NCI-H226 (cell line): Measurements from ENCODE around the gene CORO2A.
"Not testable (repeated sequence)": the region's sequence is repeated elsewhere in the genome, so short reads cannot be mapped to it uniquely, and the experiment has no call there.

Experiments used
- DNase-seq: peaks from one replicate; pipeline ENCODE4 v3.0.0-alpha.2; 2015

Gene CORO2A

DNA sequence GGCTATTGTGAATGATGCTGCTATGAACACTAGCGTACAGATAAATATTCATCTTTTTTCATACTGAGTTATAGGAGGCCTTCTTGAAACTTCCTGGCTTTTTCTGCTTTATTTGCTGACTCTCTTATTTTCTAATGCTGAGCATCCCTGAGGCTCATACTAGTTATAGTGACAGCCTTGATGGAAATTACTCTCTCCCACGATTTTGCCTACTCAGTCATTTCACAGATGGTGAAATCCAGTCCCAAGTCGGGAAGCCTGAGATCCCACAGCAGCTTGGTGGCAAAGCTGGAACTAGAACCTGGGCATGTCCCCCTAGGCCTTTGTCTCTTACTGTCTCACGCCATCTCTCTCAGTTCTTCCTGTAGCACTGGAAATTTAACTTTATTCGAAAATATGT lies 113.5 kb downstream of the CORO2A start:
- DNase-seq = no peak

DNA sequence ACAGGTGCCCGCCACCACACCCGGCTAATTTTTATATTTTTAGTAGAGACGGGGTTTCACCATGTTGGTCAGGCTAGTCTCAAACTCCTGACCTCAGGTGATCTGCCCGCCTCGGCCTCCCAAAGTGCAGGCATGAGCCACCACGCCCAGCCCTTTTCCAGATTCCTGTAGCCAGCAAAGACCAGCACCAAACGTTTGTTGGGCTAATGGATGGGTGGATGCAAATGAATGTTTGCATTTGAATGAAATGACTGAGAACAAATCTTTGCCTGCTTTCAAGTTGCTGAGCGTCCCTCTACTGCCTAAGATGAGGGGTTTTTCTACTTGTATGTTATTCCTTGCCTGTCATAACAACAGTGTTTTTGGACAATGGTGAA lies 115.9 kb downstream of the CORO2A start:
- not testable (repeated sequence) for DNase-seq

DNA sequence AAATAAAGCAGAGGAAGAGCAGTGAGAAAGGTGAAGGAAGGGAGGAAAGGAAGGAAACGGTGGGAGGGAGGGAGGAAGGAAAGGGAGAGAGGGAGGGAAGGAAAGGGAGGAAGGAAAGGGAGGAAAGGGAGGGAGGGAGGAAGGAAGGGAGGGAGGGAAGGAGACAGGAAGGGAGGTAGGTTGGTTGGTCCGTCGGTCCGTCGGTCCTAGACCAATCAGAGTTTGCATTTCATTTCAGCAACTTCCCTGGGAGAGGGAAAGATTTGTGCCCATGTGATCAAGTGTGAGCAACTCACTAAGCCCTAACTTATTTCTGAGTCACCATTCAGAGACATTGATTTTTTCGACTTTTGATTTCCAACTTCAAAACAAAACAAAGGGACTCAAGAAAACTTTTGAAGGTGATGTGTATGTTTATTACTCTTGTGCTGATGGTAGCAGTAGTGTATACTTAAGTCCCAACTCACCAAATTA lies 117.1 kb downstream of the CORO2A start:
- peak; percentile 74 for DNase-seq

DNA sequence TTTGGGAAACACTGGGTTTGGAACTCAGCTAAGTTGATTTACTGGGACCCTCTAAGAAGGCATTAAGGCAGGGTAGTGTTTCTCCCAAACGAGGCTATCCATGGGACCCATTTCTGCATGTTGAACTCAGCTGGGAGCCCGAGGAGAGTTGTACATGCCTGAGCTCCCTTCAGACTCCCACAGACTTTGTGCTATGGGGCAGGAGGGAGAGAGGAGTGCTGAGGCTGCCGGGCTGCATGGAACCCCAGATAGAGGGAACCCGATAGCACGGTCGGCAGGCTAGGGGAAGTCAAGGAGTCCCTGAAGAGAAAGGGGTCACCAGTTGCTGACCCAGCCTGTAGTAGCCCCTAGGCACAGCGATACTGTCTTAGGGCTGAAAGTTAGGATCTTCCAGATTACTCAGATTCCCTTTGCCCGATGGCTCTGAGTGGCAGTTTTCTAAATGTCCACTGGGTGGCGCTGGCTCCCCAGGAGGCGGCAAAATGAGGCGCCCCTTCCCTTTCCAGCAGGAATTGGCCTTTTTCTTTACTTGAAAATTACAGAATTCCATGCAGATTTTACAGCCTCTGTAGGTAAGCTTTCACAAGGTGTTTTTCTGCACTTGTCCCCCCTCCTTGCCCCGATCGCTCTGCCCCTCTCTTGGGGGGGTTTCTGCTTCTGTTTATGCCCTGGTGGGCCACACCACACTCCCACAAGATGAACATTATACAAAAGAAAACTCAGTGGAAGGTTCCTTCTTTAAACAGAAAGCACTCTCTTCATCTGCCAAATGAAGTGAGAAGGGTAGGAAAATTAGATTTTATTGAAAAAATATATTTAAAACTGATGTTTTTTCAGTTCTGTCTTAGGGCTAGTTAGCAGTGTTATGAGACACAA lies 118.1 kb downstream of the CORO2A start:
- DNase-seq = peak; percentile 21

DNA sequence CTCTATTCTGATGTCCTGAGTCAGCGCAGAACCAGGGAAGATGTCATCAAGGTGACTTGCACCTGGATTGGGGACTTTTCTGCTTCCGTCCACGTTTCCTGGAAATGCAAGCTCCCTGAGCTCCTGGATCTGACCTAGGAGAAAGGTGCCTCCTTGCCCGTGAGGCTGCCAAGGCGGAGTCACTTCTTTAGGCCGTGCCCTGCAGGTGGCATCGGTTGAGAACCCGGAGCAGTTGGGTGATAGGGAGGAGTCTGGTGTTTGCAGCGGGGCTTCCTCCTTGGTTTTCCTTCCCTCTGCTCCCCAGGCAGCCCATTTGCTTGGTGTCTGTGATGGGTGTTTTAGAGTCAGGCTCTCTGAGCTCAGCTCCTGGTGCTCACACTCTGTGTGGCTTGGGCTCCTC lies 120.7 kb downstream of the CORO2A start:
- no peak for DNase-seq
